A204.1 (cell line): ENCODE measurements around the gene KDM1B.
"Not testable (repeated sequence)": the region's sequence is repeated elsewhere in the genome, so short reads cannot be mapped to it uniquely, and the experiment has no call there.

Source experiments
- FAIRE-seq: peaks from 2 replicates; lab custom pipeline; 2012; peaks lifted over from hg19 to GRCh38; lab: Jason Lieb, UNC

KDM1B gene

GRCh38 chr6:18231856-18232255 lies 76.6 kb downstream of the KDM1B start:
- FAIRE-seq, result not testable (repeated sequence)

- not testable (repeated sequence) for FAIRE-seq
Measured at GRCh38 chr6:18233770-18234169, 78.5 kb downstream of the KDM1B start.

GRCh38 chr6:18234564-18234963 lies 79.3 kb downstream of the KDM1B start:
- no peak for FAIRE-seq

GRCh38 chr6:18235524-18235923 lies 80.3 kb downstream of the KDM1B start:
- no peak for FAIRE-seq

GRCh38 chr6:18237167-18237566 lies 81.9 kb downstream of the KDM1B start:
- no peak for FAIRE-seq

- no peak for FAIRE-seq
Measured at GRCh38 chr6:18240230-18240629, 85.0 kb downstream of the KDM1B start.

GRCh38 chr6:18241208-18242038 lies 86.2 kb downstream of the KDM1B start:
- FAIRE-seq, result no peak

GRCh38 chr6:18242062-18242851 lies 87.0 kb downstream of the KDM1B start:
- no peak for FAIRE-seq

GRCh38 chr6:18243302-18243893 lies 88.2 kb downstream of the KDM1B start:
- no peak for FAIRE-seq

- no peak for FAIRE-seq
Measured at GRCh38 chr6:18244251-18244650, 89.0 kb downstream of the KDM1B start.

GRCh38 chr6:18245079-18245478 lies 89.9 kb downstream of the KDM1B start:
- no peak for FAIRE-seq

- no peak for FAIRE-seq
Measured at GRCh38 chr6:18245642-18246041, 90.4 kb downstream of the KDM1B start.

- FAIRE-seq, result no peak
Measured at GRCh38 chr6:18246205-18246604, 91.0 kb downstream of the KDM1B start.

GRCh38 chr6:18247002-18247401 lies 91.8 kb downstream of the KDM1B start:
- no peak for FAIRE-seq

- FAIRE-seq, result no peak
Measured at GRCh38 chr6:18248698-18249097, 93.5 kb downstream of the KDM1B start.

GRCh38 chr6:18249271-18249670 lies 94.0 kb downstream of the KDM1B start:
- FAIRE-seq, result no peak

GRCh38 chr6:18253635-18254034 lies 98.4 kb downstream of the KDM1B start:
- FAIRE-seq, result no peak

GRCh38 chr6:18254793-18255192 lies 99.6 kb downstream of the KDM1B start:
- no peak for FAIRE-seq

GRCh38 chr6:18259675-18260447 lies 104.6 kb downstream of the KDM1B start:
- FAIRE-seq, result no peak

- FAIRE-seq, result no peak
Measured at GRCh38 chr6:18260448-18261106, 105.4 kb downstream of the KDM1B start.

- FAIRE-seq, result no peak
Measured at GRCh38 chr6:18261877-18262276, 106.7 kb downstream of the KDM1B start.
